Measurements from ENCODE around the gene KCNK10.

Gene KCNK10, protein sequence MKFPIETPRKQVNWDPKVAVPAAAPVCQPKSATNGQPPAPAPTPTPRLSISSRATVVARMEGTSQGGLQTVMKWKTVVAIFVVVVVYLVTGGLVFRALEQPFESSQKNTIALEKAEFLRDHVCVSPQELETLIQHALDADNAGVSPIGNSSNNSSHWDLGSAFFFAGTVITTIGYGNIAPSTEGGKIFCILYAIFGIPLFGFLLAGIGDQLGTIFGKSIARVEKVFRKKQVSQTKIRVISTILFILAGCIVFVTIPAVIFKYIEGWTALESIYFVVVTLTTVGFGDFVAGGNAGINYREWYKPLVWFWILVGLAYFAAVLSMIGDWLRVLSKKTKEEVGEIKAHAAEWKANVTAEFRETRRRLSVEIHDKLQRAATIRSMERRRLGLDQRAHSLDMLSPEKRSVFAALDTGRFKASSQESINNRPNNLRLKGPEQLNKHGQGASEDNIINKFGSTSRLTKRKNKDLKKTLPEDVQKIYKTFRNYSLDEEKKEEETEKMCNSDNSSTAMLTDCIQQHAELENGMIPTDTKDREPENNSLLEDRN

DNA sequence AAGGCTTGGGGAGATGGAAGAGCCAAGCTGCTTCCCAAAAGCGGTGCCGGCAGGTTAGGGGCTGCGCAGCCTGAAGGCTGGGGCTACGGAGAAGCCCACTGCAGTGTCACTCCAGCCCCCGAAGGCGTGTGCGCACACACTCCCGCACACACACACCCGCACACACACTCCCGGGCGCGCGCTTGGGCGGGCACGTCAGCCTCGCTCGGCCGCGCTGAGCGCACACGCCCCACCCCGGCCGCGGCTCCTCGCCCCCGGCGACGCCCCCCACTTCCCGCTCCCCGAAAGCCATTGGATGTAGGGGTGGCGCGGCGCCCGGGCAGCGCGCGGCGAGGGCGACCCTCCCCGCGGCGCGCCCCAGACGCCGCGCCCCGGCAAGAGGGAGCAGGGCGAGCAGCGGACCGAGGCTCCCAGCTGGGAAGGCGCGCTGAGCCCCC lies at the start of gene KCNK10:
Gene KCNK10, minus strand, starts transcription at position 184 of the 437 bp plus-strand sequence. CDS start 471 bp downstream, outside the sequence.
- no peak for DNase-seq

DNA sequence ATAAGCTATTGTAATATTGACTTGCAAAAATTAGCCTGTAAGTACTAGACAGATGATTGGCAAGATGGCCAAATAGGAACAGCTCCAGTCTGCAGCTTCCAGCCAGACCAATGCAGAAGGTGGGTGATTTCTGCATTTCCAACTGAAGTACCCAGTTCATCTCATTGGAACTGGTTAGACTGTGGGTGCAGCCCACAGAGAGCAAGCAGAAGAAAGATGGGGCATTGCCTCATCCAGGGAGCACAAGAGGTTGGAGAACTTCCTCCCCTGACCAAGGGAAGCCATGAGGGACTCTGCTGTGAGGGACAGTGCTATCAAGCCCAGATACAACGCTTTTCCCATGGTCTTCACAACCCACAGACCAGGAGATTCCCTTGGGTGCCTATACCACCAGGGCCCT lies 46.4 kb upstream of the KCNK10 start:
- DNase-seq = no peak

DNA sequence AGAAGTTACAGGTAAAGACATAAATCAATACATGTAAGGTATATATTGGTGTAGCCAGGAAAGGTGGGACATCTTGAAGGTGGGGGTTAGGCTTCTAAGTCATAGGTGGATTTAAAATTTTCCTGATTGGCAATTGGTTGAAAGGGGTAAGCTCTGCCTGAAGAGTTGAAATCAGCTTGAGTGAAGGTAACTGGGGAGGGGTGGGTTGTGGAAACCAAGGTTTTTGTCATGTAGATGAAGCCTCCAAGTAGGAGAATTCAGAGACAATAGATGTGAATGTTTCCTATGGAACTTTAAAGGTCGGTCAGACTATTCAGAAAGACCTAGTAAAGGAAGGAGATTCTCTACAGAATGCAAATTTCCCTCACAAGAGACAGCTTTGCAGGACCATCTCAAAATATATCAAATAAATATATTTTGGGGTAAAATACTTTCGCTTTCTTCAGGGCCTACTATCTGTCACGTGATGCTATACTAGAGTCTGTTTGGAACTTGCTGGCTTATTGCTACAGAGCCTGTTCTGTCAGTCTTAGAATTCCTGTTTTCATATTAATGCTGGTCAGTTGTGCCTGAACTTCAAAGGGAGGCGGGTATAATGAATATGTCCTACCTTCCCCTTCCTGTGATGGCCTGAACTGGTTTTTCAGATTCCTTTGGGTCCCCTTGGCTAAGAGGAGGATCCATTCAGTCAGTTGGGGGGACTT lies 41.8 kb upstream of the KCNK10 start:
- no peak for DNase-seq

DNA sequence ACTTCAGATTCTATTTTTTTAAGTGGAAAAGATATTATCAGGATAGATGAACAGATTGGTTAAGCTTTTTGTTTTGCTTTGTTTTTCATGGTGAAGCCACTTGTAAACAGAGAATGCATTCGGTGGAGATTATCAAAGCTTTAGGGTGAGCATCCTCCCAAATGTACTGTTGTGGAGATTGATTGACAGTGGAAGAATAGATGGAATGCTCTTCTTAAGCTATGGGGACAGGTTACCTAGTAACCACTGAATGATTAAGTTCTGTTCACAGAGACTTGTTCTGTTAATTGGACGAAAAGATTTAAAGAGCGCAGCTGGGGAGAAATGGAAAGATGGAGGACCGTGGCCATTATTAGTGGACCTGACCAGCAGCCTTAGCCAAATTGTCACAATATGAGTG lies 40.6 kb upstream of the KCNK10 start:
- DNase-seq = no peak

DNA sequence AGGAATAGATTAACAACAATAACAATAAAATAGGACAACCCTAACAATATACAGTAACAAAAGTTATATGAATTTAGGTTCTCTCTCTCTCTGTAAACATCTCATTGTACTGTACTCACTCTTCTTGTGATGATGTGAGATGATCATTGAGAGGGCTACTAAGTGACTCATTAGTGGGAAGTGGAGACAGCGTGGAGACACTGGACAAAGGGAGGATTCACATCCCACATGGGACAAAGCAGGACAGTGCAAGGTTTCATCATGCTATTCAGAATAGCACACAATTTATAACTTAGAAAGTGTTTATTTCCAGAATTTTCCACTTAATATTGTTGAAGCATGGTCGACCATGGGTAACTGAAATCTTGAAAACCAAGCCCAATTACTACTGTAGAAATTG lies 36.4 kb upstream of the KCNK10 start:
- DNase-seq = no peak

DNA sequence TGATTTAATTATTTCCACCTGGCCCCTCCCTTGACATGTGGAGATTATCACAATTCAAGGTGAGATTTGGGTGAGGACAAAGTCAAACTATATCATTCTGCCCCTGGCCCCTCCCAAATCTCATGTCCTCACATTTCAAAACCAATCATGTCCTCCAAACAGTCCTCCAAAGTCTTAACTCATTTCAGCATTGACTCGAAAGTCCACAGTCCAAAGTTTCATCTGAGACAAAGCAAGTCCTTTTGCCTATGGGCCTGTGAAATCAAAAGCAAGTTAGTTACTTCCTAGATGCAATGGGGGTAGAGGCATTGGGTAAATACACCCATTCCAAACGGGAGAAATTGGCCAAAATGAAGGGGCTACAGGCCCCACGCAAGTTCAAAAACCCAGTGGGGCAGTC lies 31.3 kb upstream of the KCNK10 start:
- DNase-seq = no peak

DNA sequence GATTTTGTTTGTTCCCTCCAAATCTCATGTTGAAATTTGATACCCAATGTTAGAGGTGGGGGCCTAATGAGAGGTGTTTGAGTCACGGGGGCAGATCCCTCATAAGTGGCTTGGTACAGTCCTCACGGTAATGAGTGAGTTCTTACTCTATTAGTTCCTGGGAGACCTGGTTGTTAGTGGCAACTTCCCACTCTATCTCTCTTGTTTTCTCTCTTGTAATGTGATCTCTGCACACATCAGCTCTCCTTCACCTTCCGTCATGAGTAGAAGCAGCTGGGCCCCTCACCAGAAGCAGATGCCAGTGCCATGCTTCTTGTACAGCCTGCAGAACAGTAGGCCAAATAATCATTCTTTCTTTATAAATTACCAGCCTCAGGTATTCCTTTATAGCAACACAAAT lies 29.6 kb upstream of the KCNK10 start:
- no peak for DNase-seq

DNA sequence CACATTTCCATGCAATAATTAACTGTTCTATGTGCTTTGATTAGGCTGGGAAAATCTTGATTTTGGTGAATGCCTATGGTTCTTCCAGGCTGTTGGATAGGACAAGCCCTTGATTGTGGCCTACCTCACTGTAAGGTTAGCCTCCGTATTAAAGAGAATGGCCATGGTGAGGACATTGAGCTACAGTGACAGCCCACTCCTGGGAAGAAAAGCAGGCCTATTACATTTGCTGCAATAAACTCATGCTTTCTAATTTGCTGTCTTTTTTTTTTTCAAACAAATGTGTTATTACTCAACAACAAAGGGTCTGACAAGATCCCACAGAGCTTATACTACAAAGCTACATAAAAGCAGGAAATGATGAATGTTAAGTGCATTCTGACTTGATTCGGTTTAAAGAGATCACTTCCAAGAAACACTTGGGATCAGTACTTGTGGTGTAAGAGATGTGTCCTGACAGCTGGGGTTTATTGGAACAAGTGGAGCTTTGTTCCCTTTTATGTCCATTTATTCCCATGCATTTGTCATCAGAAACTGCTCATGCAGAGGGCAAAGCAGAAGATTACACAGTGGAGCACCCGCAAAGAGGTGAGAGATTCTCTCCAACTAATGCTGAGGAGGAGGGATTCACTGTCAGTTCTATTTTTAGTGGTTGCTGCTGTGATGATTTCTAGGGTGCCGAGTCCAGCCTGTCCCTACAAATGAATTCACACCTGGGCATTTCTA lies 29.1 kb upstream of the KCNK10 start:
- DNase-seq = no peak

DNA sequence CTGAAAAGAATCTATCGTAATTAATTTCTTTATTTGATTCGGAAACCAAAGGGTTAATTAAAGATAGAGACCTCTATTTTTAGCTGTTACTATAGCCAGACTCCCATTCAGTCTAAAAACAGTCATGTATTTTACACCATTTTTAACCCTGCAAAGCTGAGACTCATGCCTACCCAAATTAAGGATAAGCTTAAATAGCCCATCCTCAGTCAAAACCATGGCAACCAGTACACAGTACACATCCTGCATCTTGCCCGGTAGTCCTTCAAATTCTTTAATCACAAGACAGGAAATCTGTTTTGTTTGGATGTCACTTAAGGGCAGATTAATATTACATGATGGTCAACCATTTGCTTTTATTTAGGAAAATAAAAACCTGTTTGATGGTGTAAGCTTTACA lies 25.5 kb upstream of the KCNK10 start:
- DNase-seq = no peak

DNA sequence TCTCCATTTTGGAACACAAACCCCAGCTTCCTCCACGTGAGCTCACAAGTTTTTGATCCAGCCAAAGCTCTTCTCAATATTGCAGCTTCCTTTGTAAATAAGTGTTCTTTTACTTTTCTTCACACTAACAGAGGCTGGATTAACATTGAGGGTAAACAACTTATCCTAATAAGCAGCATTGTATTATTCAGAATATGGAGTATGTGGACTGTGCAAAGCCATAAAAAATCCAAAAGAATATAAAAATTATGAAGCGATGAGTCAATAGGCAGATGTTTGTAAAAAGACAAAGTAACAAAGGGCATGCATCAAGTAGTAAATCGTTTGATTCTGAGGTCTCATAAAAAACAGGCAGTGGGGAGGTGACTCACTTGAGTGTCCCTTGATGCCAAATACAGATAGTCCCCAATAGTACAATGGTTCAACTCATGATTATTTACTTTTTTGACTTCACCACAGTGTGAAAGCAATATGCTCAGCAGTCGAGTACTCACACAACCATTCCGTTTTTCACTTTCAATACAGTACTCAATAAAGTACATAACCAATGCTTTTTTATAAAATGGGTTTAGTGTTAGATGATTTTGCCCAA lies 23.1 kb upstream of the KCNK10 start:
- peak; percentile 5 for DNase-seq

DNA sequence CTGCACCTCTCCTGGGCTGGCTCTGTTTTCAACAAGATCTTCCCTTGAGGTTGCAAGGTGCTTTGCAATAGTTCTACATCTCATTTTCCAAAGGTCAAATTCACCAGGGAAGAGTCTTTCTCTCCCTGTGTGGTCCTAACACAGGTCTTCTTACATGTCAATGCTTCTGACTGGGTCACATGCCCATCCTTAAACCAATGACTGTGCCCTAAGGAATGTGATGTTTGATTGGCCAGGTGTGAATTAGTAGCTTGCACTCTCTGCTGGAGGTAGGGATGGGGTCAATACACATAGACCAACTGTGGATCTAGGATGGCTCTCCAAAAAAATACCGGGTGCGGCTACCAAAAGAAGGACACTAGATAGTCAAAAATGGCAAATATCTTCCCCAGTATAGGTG lies 19.9 kb upstream of the KCNK10 start:
- DNase-seq = no peak

DNA sequence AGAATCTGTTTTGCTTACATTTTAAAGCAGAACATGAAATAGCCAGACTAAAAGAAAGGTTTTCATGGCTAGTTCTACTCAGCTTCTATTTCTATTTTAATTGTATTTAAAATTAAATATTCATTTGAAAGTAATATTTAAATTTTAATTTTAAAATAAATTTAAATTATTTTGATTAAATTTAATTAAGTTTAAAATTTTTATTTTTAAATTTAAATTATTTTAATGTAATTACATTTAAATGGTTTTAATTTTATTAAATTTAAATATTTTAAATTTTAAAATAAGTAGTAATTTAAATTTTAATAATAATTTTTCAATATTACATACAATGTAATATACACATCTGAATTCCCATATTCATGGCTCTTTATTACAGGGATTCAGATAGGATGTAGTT lies 17.3 kb upstream of the KCNK10 start:
- no peak for DNase-seq

DNA sequence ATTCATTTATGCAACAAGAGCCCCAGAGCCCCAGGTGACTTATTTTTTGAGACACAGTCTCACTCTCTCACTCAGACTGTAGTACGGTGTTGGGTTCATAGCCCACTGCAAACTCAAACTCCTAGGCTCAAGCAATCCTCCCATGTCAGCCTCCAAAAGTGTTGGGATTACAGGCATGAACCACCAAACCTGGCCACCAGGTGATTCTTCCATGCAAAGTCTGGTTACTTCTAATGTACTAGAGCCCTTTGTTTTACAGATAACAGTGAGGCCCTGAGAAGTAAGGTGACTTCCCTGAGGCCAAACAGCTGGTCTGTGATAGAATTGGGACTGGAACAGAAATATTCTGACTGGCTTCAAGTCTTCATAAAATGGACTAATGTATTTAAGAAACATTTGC lies 10.0 kb upstream of the KCNK10 start:
- DNase-seq = no peak

DNA sequence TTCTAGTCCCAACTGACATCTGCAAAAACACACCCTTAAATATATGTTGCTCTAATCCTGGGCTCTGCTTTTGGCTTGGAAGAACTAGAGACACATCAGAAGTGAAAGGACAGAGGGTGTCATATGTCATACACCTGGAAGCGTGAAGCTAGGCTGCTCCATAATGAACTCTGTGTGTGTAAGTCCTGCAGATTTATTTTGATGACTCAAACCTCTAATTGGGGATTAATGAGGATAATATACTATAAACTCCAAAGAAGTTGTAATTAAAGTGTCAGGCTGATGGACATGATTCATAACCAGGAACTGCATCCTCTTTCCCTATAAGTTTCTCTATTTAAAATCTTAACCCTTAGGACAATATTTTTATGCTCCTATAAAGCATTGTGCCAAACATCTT lies 4.4 kb upstream of the KCNK10 start:
- no peak for DNase-seq

DNA sequence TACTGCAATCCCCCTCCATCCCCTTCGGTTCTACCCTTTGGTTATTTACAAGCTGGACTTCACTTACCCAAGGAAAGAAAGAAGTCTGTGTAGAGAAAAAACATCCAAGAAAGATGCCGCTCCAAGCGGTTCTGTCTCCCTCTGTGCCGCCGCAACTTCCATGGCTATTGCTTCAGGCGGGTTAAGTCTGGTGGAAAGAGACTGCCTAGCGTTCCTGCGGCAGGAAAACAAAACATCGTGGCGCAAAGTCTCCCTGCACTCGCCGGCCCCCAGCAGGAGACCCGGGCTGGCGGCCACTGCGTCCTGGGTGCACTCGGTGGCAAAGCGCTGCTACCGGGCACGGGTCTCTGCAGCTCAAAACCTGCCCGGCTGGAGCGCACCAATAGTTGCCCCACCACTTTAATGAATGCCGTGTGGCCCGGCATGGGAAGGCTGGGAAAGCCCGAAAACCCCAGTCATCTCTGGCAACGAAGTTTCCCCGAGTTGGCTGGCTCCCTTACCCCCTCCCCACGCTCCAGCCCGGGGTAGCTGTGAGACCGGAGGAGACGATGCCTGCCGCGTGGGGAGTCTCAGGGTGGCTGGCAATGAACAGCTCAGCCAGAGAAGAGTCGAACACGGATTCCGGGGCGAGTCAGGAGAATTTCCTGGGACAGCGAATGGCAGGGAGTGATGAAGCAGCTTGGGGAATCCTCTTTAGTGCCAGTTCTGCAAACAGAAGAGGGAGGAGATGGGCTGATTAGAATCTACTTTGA lies 3.5 kb upstream of the KCNK10 start:
- DNase-seq = no peak

DNA sequence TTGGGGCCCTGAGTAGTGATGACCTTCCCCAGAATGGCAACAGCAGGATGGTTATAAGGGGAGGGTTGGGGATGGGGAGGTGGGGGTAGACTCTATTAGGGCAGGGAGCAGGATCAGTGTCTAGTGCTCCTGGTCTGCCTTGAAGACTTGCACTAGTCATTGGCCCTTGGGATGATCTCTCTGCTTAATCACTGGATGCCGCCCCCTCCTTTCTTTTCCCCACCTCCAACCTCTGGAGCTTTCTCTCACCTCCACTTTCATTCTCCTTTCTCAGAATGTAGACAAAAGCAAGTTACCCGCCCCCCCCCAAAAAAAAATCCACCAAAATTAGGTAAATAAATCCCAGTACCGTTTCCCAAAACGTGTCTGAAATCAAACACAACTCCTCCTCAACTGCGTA lies 2.8 kb upstream of the KCNK10 start:
- DNase-seq = no peak

DNA sequence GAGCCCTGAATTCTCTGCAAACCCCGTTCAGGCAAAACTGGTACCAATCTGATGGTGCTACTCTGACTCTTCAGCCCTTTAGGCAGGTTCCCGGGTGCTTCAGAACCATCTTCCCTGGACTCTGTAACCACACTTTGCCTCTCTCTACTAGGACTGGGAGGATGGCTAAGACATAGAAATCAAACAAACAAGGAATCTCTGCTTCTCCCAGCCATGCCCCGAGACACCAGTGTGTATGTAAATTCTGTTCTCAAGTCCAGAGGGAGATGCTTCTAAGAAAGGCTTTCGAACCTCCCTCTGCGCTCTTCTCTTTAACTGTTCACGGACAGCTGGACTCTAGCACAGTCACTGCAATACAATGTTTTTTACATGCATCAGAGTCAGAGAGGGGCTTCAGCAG lies 1.9 kb upstream of the KCNK10 start:
- DNase-seq = no peak

DNA sequence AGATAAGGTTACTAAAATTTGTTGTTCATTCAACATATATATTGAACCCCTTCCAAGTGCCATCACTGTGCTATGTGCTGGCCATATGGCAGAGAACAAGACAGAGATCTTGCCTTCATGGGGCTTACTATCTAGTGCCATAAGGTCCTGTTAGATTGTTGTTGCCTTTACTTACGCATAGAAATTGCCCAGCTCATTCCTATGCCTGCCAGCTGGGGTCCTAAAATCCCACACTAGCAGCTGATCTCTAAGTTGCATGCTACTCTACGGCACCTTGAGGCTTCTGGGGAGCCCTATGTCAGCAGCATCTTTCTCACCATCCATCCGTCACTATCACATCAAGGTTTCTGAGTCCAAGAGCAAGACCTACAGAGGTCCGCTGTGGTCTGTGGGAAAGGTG lies 1.4 kb upstream of the KCNK10 start:
- no peak for DNase-seq

DNA sequence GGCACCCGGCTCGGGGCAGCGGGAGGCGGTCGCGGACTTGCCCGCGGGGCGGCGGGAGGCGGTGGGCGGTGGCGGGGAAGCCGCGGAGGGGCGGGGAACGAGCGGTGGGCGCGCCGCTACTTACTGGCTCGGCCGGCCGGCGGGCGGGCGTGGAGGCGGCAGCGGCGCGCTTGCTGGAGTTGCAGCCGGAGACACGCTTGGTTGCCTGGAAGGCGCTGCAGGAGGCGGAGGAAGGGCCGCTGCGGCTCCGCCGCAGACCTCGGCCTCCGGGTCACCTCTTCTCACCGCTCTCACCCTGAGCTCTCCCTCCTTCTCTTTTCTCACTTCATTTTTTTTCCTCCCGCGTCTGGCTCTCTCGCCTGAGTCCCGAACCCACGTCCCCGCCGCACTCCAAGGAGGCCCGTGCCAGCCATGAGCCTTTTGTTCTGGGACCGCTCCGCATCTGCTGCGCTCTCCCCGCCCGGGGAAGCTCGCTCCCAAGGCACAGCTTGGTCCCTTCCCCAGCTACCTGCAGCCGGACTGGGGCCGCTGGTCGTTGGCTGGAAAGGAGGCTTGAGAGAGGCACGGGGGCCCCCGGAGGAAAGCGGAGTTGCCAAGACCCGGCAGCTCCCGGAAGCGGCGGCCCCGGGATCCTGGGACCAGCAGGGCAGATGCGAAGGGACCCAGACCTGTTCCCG lies 592 bp upstream of the KCNK10 start:
- no peak for DNase-seq

DNA sequence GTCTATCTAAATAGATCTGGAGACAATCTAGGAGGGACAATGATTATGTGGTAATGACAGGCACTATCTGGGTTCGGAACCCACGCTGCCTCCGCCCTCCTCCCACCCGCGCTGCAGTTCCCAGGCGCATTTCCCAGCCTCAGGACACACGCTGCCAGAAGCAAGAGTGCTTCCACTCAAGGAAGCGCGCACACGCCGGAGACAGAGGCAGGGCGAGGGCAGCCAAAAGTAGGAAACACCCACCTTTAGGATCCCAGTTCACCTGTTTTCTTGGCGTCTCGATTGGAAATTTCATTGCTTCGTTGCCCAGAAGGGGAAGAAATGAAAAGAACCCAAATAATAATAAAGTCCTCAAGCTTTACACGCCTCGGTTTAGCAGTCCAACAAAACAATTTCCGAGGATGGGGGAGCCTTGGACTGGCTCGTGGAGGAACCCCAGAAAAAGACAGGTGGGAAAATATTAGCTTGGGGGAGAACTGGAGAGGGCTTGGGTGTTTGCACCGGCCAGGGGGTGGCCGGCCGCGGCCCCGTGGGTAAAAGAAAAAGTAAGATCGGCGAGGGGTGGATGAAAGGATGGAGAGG lies 474 bp downstream of the KCNK10 start:
- no peak for DNase-seq

Data from T1000 (cell line).